ENCODE data around the gene HSD17B2. TPM values are rescaled to one million over a fixed set of nuclear protein-coding genes. Genes with fewer than 3 reads are reported as not detected.

HSD17B2 gene
- total RNA-seq, 1 experiment from 2014 or later, result 3.1 TPM

DNA sequence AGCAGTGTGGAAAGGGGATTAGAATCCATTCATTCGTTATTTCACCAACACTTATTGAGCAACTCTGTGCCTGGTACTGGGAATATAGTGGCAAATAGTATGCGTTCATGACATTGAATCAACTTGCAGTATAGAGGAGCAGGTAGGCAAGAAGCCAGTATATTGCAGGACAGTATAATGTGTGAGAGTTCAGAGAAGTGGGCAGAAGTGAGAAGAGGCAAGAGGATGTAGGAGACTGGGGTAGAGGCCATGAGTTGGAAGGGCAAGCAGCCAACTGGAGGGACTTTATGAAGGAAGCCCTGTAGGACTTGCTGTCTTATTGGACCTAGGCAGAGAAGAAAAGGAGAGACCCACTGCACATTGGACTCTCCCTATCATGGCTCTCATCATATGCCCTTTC, 12.3 kb downstream of the HSD17B2 start:
- Histone ChIP-seq H3K36me3 (ENCODE audit: low read depth, low read length) (no peaks in the 10 kb centered on the region), H2AFZ (ENCODE audit: low read length) (no peak overlapping the region), H3K4me3 (ENCODE audit: low read length) (no peak overlapping the region), H3K27ac (ENCODE audit: low read length) (no peak overlapping the region), H3K27me3 (ENCODE audit: low read length) (no peaks in the 10 kb centered on the region), H3K9me2 (replicated peaks; ENCODE audit: low read length) (no peaks in the 10 kb centered on the region), H3K4me1 (ENCODE audit: insufficient read depth, low read length) (no peaks in the 10 kb centered on the region), H3F3A (ENCODE audit: low read length, unreplicated experiment) (no peaks in the 10 kb centered on the region), H3K9ac (ENCODE audit: low read length) (no peak overlapping the region), H4K20me1 (ENCODE audit: low read length) (no peaks in the 10 kb centered on the region), H3K79me2 (ENCODE audit: low read length) (no peaks in the 10 kb centered on the region), H3K9me3 (ENCODE audit: low read length) (no peaks in the 10 kb centered on the region), H3K4me2 (ENCODE audit: low read length) (no peak overlapping the region)
- TF ChIP-seq EZH2 (IDR thresholded peaks at IDR 0.05; ENCODE audit: low read length, unreplicated experiment) (no peak), EZH2phosphoT487 (IDR thresholded peaks at IDR 0.05; ENCODE audit: borderline replicate concordance, low read length) (no peak)
- TF ChIP-seq, protein P1, sequence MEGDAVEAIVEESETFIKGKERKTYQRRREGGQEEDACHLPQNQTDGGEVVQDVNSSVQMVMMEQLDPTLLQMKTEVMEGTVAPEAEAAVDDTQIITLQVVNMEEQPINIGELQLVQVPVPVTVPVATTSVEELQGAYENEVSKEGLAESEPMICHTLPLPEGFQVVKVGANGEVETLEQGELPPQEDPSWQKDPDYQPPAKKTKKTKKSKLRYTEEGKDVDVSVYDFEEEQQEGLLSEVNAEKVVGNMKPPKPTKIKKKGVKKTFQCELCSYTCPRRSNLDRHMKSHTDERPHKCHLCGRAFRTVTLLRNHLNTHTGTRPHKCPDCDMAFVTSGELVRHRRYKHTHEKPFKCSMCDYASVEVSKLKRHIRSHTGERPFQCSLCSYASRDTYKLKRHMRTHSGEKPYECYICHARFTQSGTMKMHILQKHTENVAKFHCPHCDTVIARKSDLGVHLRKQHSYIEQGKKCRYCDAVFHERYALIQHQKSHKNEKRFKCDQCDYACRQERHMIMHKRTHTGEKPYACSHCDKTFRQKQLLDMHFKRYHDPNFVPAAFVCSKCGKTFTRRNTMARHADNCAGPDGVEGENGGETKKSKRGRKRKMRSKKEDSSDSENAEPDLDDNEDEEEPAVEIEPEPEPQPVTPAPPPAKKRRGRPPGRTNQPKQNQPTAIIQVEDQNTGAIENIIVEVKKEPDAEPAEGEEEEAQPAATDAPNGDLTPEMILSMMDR (conservative IDR thresholded peaks at IDR 0.05; ENCODE audit: low read depth, low read length), result no peak
- POLR2A ChIA-PET (ENCODE audit: unreplicated experiment), result no interaction called here
- CTCF ChIA-PET, result no interaction called here
- no TSS peak for BruUV-seq (replicated peaks)
- no peak for ATAC-seq
- intact Hi-C loops (cut with micrococcal nuclease), result no loop called here
- no peak for DNase-seq

DNA sequence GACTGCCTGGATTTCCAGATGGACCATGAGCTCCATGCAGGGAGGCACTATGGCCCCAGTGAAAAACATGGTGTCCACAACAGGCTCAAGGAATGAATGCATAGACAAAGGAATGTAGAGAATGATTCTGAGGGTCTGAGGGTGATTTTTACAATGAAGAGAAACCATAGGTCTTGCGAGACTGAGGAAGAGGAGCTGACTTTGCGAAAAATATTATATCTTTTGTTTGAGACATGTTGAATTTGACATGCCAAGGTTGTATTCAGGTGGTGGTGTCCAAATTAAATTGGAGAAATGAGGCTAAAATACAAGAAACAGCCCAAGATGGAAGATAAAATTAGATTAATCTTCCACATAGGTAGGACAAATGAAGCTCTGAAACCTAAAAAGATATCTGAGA, 12.7 kb downstream of the HSD17B2 start:
- Histone ChIP-seq H3K9me3 (ENCODE audit: low read length) (no peaks in the 10 kb centered on the region), H3K9ac (ENCODE audit: low read length) (no peak overlapping the region), H4K20me1 (ENCODE audit: low read length) (no peaks in the 10 kb centered on the region), H3K4me1 (ENCODE audit: insufficient read depth, low read length) (no peaks in the 10 kb centered on the region), H3K27ac (ENCODE audit: low read length) (no peak overlapping the region), H3F3A (ENCODE audit: low read length, unreplicated experiment) (no peaks in the 10 kb centered on the region), H3K27me3 (ENCODE audit: low read length) (no peaks in the 10 kb centered on the region), H3K4me2 (ENCODE audit: low read length) (no peak overlapping the region), H2AFZ (ENCODE audit: low read length) (no peak overlapping the region), H3K4me3 (ENCODE audit: low read length) (no peak overlapping the region), H3K9me2 (replicated peaks; ENCODE audit: low read length) (no peaks in the 10 kb centered on the region), H3K36me3 (ENCODE audit: low read depth, low read length) (no peaks in the 10 kb centered on the region), H3K79me2 (ENCODE audit: low read length) (no peaks in the 10 kb centered on the region)
- TF ChIP-seq, protein P1 (conservative IDR thresholded peaks at IDR 0.05; ENCODE audit: low read depth, low read length), result no peak
- no peak for TF ChIP-seq EZH2phosphoT487 (IDR thresholded peaks at IDR 0.05; ENCODE audit: borderline replicate concordance, low read length)
- no peak for TF ChIP-seq EZH2 (IDR thresholded peaks at IDR 0.05; ENCODE audit: low read length, unreplicated experiment)
- BruUV-seq (replicated peaks), result no TSS peak
- ATAC-seq (no peak), DNase-seq (no peak)
- ChIA-PET POLR2A (ENCODE audit: unreplicated experiment) (no interaction called here), CTCF (no interaction called here)
- intact Hi-C loops (cut with micrococcal nuclease), result no loop called here

- Histone ChIP-seq H3K4me1 (ENCODE audit: insufficient read depth, low read length) (no peaks in the 10 kb centered on the region), H3K4me3 (ENCODE audit: low read length) (no peak overlapping the region), H3K27ac (ENCODE audit: low read length) (no peak overlapping the region), H3F3A (ENCODE audit: low read length, unreplicated experiment) (no peaks in the 10 kb centered on the region), H3K4me2 (ENCODE audit: low read length) (no peak overlapping the region), H2AFZ (ENCODE audit: low read length) (no peak overlapping the region), H3K36me3 (ENCODE audit: low read depth, low read length) (no peaks in the 10 kb centered on the region), H3K9ac (ENCODE audit: low read length) (no peak overlapping the region), H3K79me2 (ENCODE audit: low read length) (no peaks in the 10 kb centered on the region), H3K9me2 (replicated peaks; ENCODE audit: low read length) (no peaks in the 10 kb centered on the region), H3K27me3 (ENCODE audit: low read length) (no peaks in the 10 kb centered on the region), H4K20me1 (ENCODE audit: low read length) (no peaks in the 10 kb centered on the region), H3K9me3 (ENCODE audit: low read length) (no peaks in the 10 kb centered on the region)
- no TSS peak for BruUV-seq (replicated peaks)
- ATAC-seq (no peak), DNase-seq (no peak)
- no peak for TF ChIP-seq EZH2 (IDR thresholded peaks at IDR 0.05; ENCODE audit: low read length, unreplicated experiment)
- TF ChIP-seq, protein P1 (conservative IDR thresholded peaks at IDR 0.05; ENCODE audit: low read depth, low read length), result no peak
- TF ChIP-seq EZH2phosphoT487 (IDR thresholded peaks at IDR 0.05; ENCODE audit: borderline replicate concordance, low read length), result no peak
- CTCF ChIA-PET, result no interaction called here
- intact Hi-C loops (cut with micrococcal nuclease), result no loop called here
- POLR2A ChIA-PET (ENCODE audit: unreplicated experiment), result no interaction called here
Observed at GRCh38 chr16:82049484-82049883, 14.4 kb downstream of the HSD17B2 start.
